Panc1 (cell line): ENCODE measurements around the gene BOLA2B.
"Not testable (repeated sequence)": the region's sequence is repeated elsewhere in the genome, so short reads cannot be mapped to it uniquely, and the experiment has no call there.

Experiments used
- CTCF ChIP-seq: fragments of 450-650 bp; IDR thresholded peaks from 2 replicates; pipeline ENCODE4 v1.5.1; 2017; ENCODE audit warnings: mild to moderate bottlenecking
- POLR2AphosphoS5 ChIP-seq: IDR thresholded peaks from 2 replicates; pipeline ENCODE4 v1.6.1; 2012; ENCODE audit warnings: mild to moderate bottlenecking, low read depth, low read length, moderate library complexity
- REST ChIP-seq, 2 experiments: IDR thresholded peaks; 2 replicates each; pipeline ENCODE4 v1.6.1; 2011 to 2012; ENCODE audit warnings: low read depth in 2 of 2, control low read depth in 1 of 2, low read length in 1 of 2, mild to moderate bottlenecking in 1 of 2, moderate library complexity in 1 of 2; ENCODE audit not compliant: insufficient read depth in 1 of 2
- TCF7L2 ChIP-seq: IDR thresholded peaks from 2 replicates; pipeline ENCODE4 v1.6.1; 2011; ENCODE audit warnings: mild to moderate bottlenecking, low read depth, low read length, inconsistent platforms

GRCh38 chr16:30205541-30206236, 12.2 kb upstream of the BOLA2B start:
- not testable (repeated sequence) for TF ChIP-seq CTCF; REST (IDR thresholded peaks at IDR 0.05; ENCODE audit: insufficient read depth in 1 of 2, low read depth in 2 of 2, low read length in 1 of 2); POLR2AphosphoS5; TCF7L2
